ENCODE results near the gene FAM193B. TPM values are rescaled to one million over a fixed set of nuclear protein-coding genes. Genes with fewer than 3 reads are reported as not detected.

The FAM193B gene
- total and polyA plus RNA-seq, 9 of the 15 experiments (the other 6 are each of a cell fraction or from before 2014, with no cell fraction given) = 4.4 to 76.4 (median 37.3) TPM

DNA sequence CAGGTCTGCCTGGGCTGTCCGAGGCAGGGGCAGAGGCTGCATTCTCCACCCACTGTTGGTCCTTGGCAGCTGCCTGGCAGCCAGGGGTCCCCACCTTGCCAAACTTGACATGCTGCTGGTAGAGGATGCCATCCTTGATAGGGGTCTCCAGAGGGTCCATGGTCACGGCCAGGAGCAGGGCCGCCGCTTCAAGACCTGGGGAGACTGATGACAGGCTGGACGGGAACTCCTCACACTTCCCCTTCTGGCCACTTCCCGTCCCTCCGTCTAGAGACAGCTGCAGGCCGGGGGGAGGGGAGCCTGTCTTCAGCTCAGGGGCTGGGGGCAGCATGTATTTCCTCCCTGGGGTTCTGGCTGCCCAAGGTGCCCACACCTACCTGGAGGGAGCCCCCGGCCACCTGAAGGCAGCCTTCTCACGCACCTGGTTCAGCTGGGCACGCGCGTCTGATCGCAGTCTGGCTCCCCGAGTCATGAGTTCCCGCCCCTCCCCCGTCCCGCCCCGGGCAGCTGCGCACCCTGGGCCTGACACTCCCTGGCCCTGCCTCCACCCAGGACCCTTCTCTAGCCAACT, 44.9 kb downstream of the FAM193B start, which contains the start of gene DOK3 (continued):
- TF ChIP-seq, protein P1, sequence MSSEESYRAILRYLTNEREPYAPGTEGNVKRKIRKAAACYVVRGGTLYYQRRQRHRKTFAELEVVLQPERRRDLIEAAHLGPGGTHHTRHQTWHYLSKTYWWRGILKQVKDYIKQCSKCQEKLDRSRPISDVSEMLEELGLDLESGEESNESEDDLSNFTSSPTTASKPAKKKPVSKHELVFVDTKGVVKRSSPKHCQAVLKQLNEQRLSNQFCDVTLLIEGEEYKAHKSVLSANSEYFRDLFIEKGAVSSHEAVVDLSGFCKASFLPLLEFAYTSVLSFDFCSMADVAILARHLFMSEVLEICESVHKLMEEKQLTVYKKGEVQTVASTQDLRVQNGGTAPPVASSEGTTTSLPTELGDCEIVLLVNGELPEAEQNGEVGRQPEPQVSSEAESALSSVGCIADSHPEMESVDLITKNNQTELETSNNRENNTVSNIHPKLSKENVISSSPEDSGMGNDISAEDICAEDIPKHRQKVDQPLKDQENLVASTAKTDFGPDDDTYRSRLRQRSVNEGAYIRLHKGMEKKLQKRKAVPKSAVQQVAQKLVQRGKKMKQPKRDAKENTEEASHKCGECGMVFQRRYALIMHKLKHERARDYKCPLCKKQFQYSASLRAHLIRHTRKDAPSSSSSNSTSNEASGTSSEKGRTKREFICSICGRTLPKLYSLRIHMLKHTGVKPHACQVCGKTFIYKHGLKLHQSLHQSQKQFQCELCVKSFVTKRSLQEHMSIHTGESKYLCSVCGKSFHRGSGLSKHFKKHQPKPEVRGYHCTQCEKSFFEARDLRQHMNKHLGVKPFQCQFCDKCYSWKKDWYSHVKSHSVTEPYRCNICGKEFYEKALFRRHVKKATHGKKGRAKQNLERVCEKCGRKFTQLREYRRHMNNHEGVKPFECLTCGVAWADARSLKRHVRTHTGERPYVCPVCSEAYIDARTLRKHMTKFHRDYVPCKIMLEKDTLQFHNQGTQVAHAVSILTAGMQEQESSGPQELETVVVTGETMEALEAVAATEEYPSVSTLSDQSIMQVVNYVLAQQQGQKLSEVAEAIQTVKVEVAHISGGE (CRISPR knock-in tag; IDR thresholded peaks at IDR 0.05) = peak in 1 of 3 experiments; percentile 55; a peak in 2 of 6 replicates
- TF ChIP-seq GABPA (tag; conservative IDR thresholded peaks at IDR 0.05; ENCODE audit: low read depth) (peak; percentile 40; the same call in 1 of the 2 replicates), NRF1 (conservative IDR thresholded peaks at IDR 0.05 in 1 of 2, IDR thresholded peaks at IDR 0.05 in 1 of 2) (peak; percentile 84 to 86), PHTF2 (CRISPR knock-in tag; IDR thresholded peaks at IDR 0.05) (no peak), ARID1B (IDR thresholded peaks at IDR 0.05) (peak; percentile 20; the same call in 1 of the 2 replicates), PHF20 (IDR thresholded peaks at IDR 0.05; ENCODE audit: partially characterized antibody) (peak; percentile 11), POLR3G (IDR thresholded peaks at IDR 0.05; ENCODE audit: extremely low read depth, insufficient read length, insufficient replicate concordance) (no peak), ETV6 (IDR thresholded peaks at IDR 0.05; ENCODE audit: borderline replicate concordance in 1 of 2, low read depth in 2 of 2, low read length in 1 of 2) (no peak; a peak in 1 of 4 replicates), ETV6 (CRISPR knock-in tag; IDR thresholded peaks at IDR 0.05; ENCODE audit: borderline replicate concordance) (no peak), SIN3B (IDR thresholded peaks at IDR 0.05; ENCODE audit: low read depth) (no peak), GABPB1 (CRISPR knock-in tag; IDR thresholded peaks at IDR 0.05) (peak; percentile 34; the same call in 1 of the 2 replicates), SMAD4 (CRISPR knock-in tag; conservative IDR thresholded peaks at IDR 0.05) (peak; percentile 60)
- TF ChIP-seq, protein P2, sequence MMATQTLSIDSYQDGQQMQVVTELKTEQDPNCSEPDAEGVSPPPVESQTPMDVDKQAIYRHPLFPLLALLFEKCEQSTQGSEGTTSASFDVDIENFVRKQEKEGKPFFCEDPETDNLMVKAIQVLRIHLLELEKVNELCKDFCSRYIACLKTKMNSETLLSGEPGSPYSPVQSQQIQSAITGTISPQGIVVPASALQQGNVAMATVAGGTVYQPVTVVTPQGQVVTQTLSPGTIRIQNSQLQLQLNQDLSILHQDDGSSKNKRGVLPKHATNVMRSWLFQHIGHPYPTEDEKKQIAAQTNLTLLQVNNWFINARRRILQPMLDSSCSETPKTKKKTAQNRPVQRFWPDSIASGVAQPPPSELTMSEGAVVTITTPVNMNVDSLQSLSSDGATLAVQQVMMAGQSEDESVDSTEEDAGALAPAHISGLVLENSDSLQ (IDR thresholded peaks at IDR 0.05) = peak; percentile 33; the same call in 1 of the 2 replicates
- TF ChIP-seq, protein P3, sequence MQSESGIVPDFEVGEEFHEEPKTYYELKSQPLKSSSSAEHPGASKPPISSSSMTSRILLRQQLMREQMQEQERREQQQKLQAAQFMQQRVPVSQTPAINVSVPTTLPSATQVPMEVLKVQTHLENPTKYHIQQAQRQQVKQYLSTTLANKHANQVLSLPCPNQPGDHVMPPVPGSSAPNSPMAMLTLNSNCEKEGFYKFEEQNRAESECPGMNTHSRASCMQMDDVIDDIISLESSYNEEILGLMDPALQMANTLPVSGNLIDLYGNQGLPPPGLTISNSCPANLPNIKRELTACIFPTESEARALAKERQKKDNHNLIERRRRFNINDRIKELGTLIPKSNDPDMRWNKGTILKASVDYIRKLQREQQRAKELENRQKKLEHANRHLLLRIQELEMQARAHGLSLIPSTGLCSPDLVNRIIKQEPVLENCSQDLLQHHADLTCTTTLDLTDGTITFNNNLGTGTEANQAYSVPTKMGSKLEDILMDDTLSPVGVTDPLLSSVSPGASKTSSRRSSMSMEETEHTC (IDR thresholded peaks at IDR 0.05) = 0 out of 2 replicates have a peak, but pooled peaks have one; percentile 23
- TF ChIP-seq, protein P4, sequence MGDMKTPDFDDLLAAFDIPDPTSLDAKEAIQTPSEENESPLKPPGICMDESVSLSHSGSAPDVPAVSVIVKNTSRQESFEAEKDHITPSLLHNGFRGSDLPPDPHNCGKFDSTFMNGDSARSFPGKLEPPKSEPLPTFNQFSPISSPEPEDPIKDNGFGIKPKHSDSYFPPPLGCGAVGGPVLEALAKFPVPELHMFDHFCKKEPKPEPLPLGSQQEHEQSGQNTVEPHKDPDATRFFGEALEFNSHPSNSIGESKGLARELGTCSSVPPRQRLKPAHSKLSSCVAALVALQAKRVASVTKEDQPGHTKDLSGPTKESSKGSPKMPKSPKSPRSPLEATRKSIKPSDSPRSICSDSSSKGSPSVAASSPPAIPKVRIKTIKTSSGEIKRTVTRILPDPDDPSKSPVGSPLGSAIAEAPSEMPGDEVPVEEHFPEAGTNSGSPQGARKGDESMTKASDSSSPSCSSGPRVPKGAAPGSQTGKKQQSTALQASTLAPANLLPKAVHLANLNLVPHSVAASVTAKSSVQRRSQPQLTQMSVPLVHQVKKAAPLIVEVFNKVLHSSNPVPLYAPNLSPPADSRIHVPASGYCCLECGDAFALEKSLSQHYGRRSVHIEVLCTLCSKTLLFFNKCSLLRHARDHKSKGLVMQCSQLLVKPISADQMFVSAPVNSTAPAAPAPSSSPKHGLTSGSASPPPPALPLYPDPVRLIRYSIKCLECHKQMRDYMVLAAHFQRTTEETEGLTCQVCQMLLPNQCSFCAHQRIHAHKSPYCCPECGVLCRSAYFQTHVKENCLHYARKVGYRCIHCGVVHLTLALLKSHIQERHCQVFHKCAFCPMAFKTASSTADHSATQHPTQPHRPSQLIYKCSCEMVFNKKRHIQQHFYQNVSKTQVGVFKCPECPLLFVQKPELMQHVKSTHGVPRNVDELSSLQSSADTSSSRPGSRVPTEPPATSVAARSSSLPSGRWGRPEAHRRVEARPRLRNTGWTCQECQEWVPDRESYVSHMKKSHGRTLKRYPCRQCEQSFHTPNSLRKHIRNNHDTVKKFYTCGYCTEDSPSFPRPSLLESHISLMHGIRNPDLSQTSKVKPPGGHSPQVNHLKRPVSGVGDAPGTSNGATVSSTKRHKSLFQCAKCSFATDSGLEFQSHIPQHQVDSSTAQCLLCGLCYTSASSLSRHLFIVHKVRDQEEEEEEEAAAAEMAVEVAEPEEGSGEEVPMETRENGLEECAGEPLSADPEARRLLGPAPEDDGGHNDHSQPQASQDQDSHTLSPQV (IDR thresholded peaks at IDR 0.05) = peak; percentile 44

All from K562 (cell line).